HT-29 (cell line): ENCODE results near the gene TBC1D16. TPM values are rescaled to one million over a fixed set of nuclear protein-coding genes. Genes with fewer than 3 reads are reported as not detected.
"Not testable (repeated sequence)": the region's sequence is repeated elsewhere in the genome, so short reads cannot be mapped to it uniquely, and the experiment has no call there.

Experiments used
- DNase-seq: peaks from one replicate; pipeline ENCODE4 v3.0.0-alpha.2; 2015; ENCODE audit warnings: low spot score
- total RNA-seq: library from RNA; depleted of rRNA; stranded (reverse); fragments of >200 nt; shearing (Covaris generic); gene quantifications from 2 replicates; pipeline ENCODE4 v1.2.3, GENCODE V29; 2014

TBC1D16 gene
- total RNA-seq, 1 experiment from 2014 or later: 24.6 TPM

DNA sequence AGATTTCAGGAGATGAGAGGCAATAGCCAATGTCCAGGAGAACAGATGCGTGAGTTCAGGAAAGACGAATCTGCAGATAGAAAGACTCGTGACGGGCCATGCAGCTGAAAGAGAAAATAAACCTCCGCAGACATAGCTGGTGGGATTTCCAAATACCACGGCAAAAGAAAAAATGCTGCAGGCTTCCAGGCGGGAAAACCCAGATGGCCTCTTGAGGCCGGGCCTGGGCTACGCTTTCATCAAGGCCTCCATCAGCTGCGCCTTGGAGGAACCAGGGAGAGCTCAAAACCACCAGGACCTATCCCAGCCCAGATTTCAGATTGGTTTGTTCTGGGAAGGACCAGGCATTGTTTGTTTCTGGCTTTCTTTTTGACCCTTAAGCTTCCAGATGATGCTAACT lies 17.4 kb upstream of the TBC1D16 start:
- DNase-seq: no peak

- DNase-seq: no peak
These were observed 16.0 kb upstream of the TBC1D16 start for GRCh38 chr17:80051681-80052080.

GRCh38 chr17:80050706-80051105 lies 15.0 kb upstream of the TBC1D16 start:
- no peak for DNase-seq

DNA sequence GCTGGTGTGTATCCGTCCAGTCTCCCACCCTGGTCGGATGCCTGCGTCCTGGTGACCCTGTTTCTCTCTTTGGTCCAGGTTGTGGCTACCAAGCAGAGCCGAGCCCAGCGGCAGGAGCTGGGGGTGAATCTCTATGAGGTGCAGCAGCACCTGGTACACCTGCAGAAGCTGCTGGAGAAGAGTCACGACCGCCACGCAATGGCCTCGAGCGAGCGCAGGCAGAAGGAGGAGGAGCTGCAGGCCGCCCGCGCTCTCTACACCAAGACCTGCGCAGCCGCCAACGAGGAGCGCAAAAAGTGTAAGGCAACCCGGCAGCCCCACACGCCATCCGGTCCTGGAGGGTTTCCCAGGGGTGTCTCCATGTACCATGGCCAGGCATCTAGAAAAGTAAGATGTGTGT lies 14.3 kb upstream of the TBC1D16 start:
- DNase-seq: no peak

DNA sequence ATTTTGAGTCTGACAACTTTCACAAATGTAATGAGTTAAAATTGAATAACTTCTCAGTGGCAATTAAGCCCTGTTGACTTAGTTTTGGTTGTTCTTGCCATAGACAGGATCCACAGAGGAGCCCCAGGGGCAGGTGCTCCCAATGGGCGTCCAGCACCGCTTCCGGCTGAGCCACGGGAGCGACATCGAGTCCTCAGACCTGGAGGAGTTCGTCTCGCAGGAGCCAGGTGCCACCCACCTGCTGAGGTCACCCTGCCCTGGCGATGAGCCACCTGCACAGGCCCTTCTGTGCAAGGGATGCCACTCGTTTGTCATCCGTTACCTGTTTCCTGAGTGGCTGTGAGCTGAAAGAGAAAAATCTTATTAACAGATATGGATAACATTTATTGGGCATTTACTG lies 11.5 kb upstream of the TBC1D16 start:
- DNase-seq: no peak

GRCh38 chr17:80046709-80047108 lies 11.0 kb upstream of the TBC1D16 start:
- not testable (repeated sequence) for DNase-seq

DNA sequence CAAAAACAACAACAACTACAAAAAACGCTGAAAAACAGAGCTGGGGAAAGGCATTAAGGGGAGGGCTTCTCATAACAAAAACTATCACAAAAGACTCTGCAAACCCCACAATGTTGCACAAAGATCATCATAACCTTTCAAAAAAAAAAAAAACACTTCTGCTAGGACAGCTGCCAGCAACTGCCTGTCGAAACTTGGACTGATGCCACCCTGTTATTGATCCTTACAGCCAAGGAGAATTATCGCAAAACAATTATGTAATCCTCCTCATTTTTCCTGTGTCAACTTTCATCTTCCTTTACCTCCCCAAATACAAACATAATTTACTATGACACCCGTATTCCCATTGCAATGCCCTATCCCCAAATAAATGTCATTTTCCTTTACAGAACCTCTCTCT lies 10.0 kb upstream of the TBC1D16 start:
- DNase-seq: no peak

- DNase-seq: no peak
These were observed 8.3 kb upstream of the TBC1D16 start for GRCh38 chr17:80043963-80044362.

DNA sequence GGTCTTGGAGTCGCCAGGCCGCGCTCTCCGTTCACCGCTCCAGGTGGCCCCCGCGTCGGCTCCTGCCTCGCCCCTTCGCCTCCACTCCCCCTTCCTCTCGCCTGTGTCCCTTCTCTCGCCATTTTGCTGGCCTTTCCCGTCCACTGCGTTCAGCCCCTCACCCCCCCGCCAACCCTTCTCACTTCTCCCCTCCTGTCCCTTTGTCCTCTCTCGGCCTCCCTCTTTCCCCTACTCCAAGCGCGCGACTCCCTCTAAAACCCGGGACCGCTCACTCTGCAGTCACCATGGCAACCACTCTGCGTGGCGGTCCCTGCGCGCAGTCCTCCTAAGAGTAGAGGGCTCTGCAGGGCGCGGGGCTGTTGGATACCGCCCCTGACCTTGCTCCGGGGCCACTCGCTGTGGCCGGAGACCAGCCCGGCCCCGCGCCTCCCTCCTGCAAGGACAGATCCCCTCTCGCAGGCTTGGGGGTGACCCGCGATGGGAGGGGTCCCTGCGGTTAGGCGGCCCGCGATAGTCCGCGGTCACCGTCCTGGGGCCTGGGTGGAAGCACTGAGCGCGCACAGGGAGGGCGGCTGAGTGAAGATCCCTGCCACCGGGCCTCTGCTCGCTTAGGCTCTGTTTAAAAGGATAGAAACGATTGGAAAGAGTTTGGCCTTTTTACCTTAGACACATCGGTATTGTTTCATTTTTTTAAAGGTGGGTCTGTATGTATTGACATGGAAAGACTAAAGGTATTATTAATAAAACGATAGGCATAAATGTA lies 1.2 kb upstream of the TBC1D16 start:
- DNase-seq: no peak

GRCh38 chr17:80035937-80036714 lies 454 bp upstream of the TBC1D16 start, which contains the start of gene CCDC40:
TSS of gene CCDC40 (plus strand) at chr17:80036642. CDS start at chr17:80036663, 21 bp downstream.
- DNase-seq: peak; percentile 88

- peak; percentile 28 for DNase-seq
These were observed 633 bp downstream of the TBC1D16 start for GRCh38 chr17:80034791-80035686.

- no peak for DNase-seq
These were observed 1.8 kb downstream of the TBC1D16 start for GRCh38 chr17:80033840-80034239.

DNA sequence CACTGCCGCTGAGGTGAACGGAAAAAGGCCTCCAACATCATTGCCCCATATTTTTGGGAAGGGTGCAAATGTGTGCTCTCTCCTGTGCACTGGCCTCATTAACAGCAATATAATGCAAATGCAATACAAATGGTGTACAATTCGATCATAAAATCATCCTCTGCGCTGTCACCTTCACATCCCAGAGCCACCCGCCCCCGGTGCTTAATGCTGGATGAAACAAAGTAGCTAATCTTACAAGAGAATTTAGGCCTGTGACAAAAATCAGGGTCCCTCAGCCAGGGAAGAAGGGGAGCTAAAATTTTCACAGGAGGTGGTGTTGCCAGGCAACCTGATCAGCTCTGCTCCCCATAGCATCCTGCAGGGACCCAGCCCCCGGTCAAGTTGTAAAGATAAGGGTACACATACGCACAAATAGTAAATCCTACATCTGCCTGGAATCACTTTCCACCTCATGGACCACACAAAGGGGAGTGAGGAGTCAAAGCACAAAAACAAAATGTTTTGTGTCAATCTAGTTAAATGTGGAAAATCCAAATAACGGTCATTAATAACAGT lies 3.0 kb downstream of the TBC1D16 start:
- DNase-seq: no peak

GRCh38 chr17:80031691-80032430 lies 3.8 kb downstream of the TBC1D16 start:
- no peak for DNase-seq

- DNase-seq: peak; percentile 85
These were observed 4.8 kb downstream of the TBC1D16 start for GRCh38 chr17:80030730-80031410.

GRCh38 chr17:80029258-80029974 lies 6.3 kb downstream of the TBC1D16 start:
- peak; percentile 41 for DNase-seq

GRCh38 chr17:80028030-80028429 lies 7.6 kb downstream of the TBC1D16 start:
- no peak for DNase-seq

GRCh38 chr17:80027043-80027435 lies 8.6 kb downstream of the TBC1D16 start:
- DNase-seq: no peak

DNA sequence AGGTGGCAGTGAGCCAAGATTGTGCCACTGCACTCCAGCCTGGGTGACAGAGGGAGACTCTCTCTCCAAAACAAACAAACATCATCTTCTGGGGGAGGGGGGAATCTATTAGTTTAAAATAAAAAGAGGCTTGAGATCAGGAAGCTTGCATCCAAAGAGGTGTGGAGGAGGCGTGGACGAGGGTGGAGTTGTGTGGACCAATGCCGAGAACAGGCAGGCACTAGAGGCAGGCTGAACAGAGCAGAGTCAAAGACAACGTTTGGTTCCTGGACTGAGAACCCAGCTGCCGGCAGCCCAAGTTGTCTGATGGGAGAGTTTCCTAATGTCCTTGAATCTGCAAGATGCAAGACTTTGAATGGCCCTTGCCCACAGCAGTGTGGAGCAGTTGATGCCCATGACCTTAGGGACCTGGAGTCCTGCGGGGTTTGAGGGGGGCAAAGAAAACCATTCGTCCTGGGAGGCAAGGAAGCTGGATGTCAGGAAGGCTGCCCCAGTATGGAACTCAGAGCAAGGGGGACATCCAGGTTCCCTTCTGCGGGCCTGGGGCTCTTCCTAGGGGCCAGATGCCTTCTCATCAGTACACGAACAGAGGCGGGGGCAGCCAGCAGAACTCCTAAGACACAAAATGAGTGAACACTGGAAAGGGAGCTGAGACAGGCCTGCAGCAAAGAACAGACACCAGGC lies 9.2 kb downstream of the TBC1D16 start:
- no peak for DNase-seq
